ENCODE data around the gene FAM229A.

The FAM229A gene

GRCh38 chr1:32386676-32387392 is 24.5 kb upstream of the FAM229A start:
- TF ChIP-seq MYC (IDR thresholded peaks at IDR 0.05; ENCODE audit: low read depth, low read length) (no peak), POLR2A (IDR thresholded peaks at IDR 0.05; ENCODE audit: extremely low read depth, insufficient read length) (no peak), MAX (IDR thresholded peaks at IDR 0.05; ENCODE audit: low read depth, low read length) (no peak), CTCF (IDR thresholded peaks at IDR 0.05; ENCODE audit: low read depth, low read length) (no peak)
- DNase-seq (ENCODE audit: low read depth), result no peak
- no peak overlapping the region for H3K4me3 ChIP-seq (ENCODE audit: low read depth, low read length)

- no peak for DNase-seq (ENCODE audit: low read depth)
- no peak overlapping the region for H3K4me3 ChIP-seq (ENCODE audit: low read depth, low read length)
- TF ChIP-seq MAX (IDR thresholded peaks at IDR 0.05; ENCODE audit: low read depth, low read length) (no peak), MYC (IDR thresholded peaks at IDR 0.05; ENCODE audit: low read depth, low read length) (no peak), CTCF (IDR thresholded peaks at IDR 0.05; ENCODE audit: low read depth, low read length) (no peak), POLR2A (IDR thresholded peaks at IDR 0.05; ENCODE audit: extremely low read depth, insufficient read length) (no peak)
Observed at GRCh38 chr1:32380057-32380456, 17.8 kb upstream of the FAM229A start.

GRCh38 chr1:32377541-32378220 is 15.4 kb upstream of the FAM229A start:
- TF ChIP-seq MAX (IDR thresholded peaks at IDR 0.05; ENCODE audit: low read depth, low read length), result no peak
- no peak for TF ChIP-seq MYC (IDR thresholded peaks at IDR 0.05; ENCODE audit: low read depth, low read length)
- TF ChIP-seq CTCF (IDR thresholded peaks at IDR 0.05; ENCODE audit: low read depth, low read length), result no peak
- TF ChIP-seq POLR2A (IDR thresholded peaks at IDR 0.05; ENCODE audit: extremely low read depth, insufficient read length), result no peak
- no peak for DNase-seq (ENCODE audit: low read depth)

GRCh38 chr1:32376199-32376598 is 13.9 kb upstream of the FAM229A start:
- no peak overlapping the region for H3K4me3 ChIP-seq (ENCODE audit: low read depth, low read length)
- TF ChIP-seq MAX (IDR thresholded peaks at IDR 0.05; ENCODE audit: low read depth, low read length) (no peak), POLR2A (IDR thresholded peaks at IDR 0.05; ENCODE audit: extremely low read depth, insufficient read length) (no peak), MYC (IDR thresholded peaks at IDR 0.05; ENCODE audit: low read depth, low read length) (no peak), CTCF (IDR thresholded peaks at IDR 0.05; ENCODE audit: low read depth, low read length) (no peak)

More at GRCh38 chr1:32377541-32378220, 15.4 kb upstream of the FAM229A start:
- no peak overlapping the region for H3K4me3 ChIP-seq (ENCODE audit: low read depth, low read length)

GRCh38 chr1:32373996-32374592 is 11.8 kb upstream of the FAM229A start:
- no peak for TF ChIP-seq POLR2A (IDR thresholded peaks at IDR 0.05; ENCODE audit: extremely low read depth, insufficient read length)
- TF ChIP-seq CTCF (IDR thresholded peaks at IDR 0.05; ENCODE audit: low read depth, low read length), result no peak
- no peak for TF ChIP-seq MYC (IDR thresholded peaks at IDR 0.05; ENCODE audit: low read depth, low read length)
- TF ChIP-seq MAX (IDR thresholded peaks at IDR 0.05; ENCODE audit: low read depth, low read length), result no peak
- no peak overlapping the region for H3K4me3 ChIP-seq (ENCODE audit: low read depth, low read length)
- DNase-seq (ENCODE audit: low read depth), result no peak

More at GRCh38 chr1:32376199-32376598, 13.9 kb upstream of the FAM229A start:
- DNase-seq (ENCODE audit: low read depth), result no peak

Measured in NB4 (cell line).